Measurements from ENCODE around the gene SEMA3D. TPM values are rescaled to one million over a fixed set of nuclear protein-coding genes. Genes with fewer than 3 reads are reported as not detected.

The SEMA3D gene
- total RNA-seq, 1 donor from 2014 or later, result 9.1 TPM

- H3K36me3 Mint-ChIP-seq (ENCODE audit: low read depth, unreplicated experiment), result no peaks in the 10 kb centered on the region
- no peak overlapping the region for H3K4me3 Mint-ChIP-seq (ENCODE audit: unreplicated experiment)
- H3K4me1 ChIP-seq (ENCODE audit: insufficient read depth, low read length), result no peaks in the 10 kb centered on the region
- no peak for TF ChIP-seq EZH2 (IDR thresholded peaks at IDR 0.05; ENCODE audit: insufficient read depth, low read length)
- no peak for TF ChIP-seq CTCF (IDR thresholded peaks at IDR 0.05; ENCODE audit: insufficient read depth, low read depth, low read length)
- no peaks in the 10 kb centered on the region for H4K20me1 ChIP-seq (ENCODE audit: insufficient read depth, low read length)
- no peaks in the 10 kb centered on the region for H3K9me3 Mint-ChIP-seq (ENCODE audit: unreplicated experiment)
- H3K4me2 ChIP-seq (ENCODE audit: low read length), result no peak overlapping the region
- no peaks in the 10 kb centered on the region for H3K27me3 ChIP-seq (ENCODE audit: insufficient read depth, low read length)
- FAIRE-seq, result no peak
- no peak for DNase-seq (ENCODE audit: low read depth)
- no peak overlapping the region for H3K4me3 ChIP-seq (ENCODE audit: insufficient read depth, low read depth, low read length)
- no peaks in the 10 kb centered on the region for H3K9me3 ChIP-seq (ENCODE audit: insufficient read depth, low read depth, low read length)
- no peaks in the 10 kb centered on the region for H3K27me3 Mint-ChIP-seq (ENCODE audit: low read depth, unreplicated experiment)
- H3K79me2 ChIP-seq (ENCODE audit: insufficient read depth, low read length), result no peaks in the 10 kb centered on the region
- no peak overlapping the region for H2AFZ ChIP-seq (ENCODE audit: low read depth, low read length)
- H3K9ac ChIP-seq (ENCODE audit: low read length), result no peak overlapping the region
- no peaks in the 10 kb centered on the region for H3K36me3 ChIP-seq (ENCODE audit: insufficient read depth, low read length)
- no peaks in the 10 kb centered on the region for H3K4me1 Mint-ChIP-seq (ENCODE audit: low read depth, unreplicated experiment)
- no peak overlapping the region for H3K27ac Mint-ChIP-seq (ENCODE audit: unreplicated experiment)
- H3K27ac ChIP-seq (ENCODE audit: low read depth, low read length), result no peak overlapping the region
Observed at GRCh38 chr7:85011127-85011526, 175.7 kb downstream of the SEMA3D start.

- TF ChIP-seq CTCF (IDR thresholded peaks at IDR 0.05; ENCODE audit: insufficient read depth, low read depth, low read length) (no peak), EZH2 (IDR thresholded peaks at IDR 0.05; ENCODE audit: insufficient read depth, low read length) (no peak)
- DNase-seq (ENCODE audit: low read depth), result no peak
- H3K4me2 ChIP-seq (ENCODE audit: low read length), result no peak overlapping the region
- H3K9me3 ChIP-seq (ENCODE audit: insufficient read depth, low read depth, low read length), result no peaks in the 10 kb centered on the region
- Mint-ChIP-seq H3K4me3 (ENCODE audit: unreplicated experiment) (no peak overlapping the region), H3K36me3 (ENCODE audit: low read depth, unreplicated experiment) (no peaks in the 10 kb centered on the region), H3K27ac (ENCODE audit: unreplicated experiment) (no peak overlapping the region), H3K4me1 (ENCODE audit: low read depth, unreplicated experiment) (no peaks in the 10 kb centered on the region), H3K27me3 (ENCODE audit: low read depth, unreplicated experiment) (no peaks in the 10 kb centered on the region), H3K9me3 (ENCODE audit: unreplicated experiment) (no peaks in the 10 kb centered on the region)
- no peaks in the 10 kb centered on the region for H3K79me2 ChIP-seq (ENCODE audit: insufficient read depth, low read length)
- no peaks in the 10 kb centered on the region for H4K20me1 ChIP-seq (ENCODE audit: insufficient read depth, low read length)
- no peak overlapping the region for H3K9ac ChIP-seq (ENCODE audit: low read length)
- H2AFZ ChIP-seq (ENCODE audit: low read depth, low read length), result no peak overlapping the region
- H3K27ac ChIP-seq (ENCODE audit: low read depth, low read length), result no peak overlapping the region
- H3K36me3 ChIP-seq (ENCODE audit: insufficient read depth, low read length), result no peaks in the 10 kb centered on the region
- FAIRE-seq, result no peak
- no peaks in the 10 kb centered on the region for H3K27me3 ChIP-seq (ENCODE audit: insufficient read depth, low read length)
- no peak overlapping the region for H3K4me3 ChIP-seq (ENCODE audit: insufficient read depth, low read depth, low read length)
- no peaks in the 10 kb centered on the region for H3K4me1 ChIP-seq (ENCODE audit: insufficient read depth, low read length)
Observed at GRCh38 chr7:85010306-85010705, 176.6 kb downstream of the SEMA3D start.

GRCh38 chr7:85006754-85007153 is 180.1 kb downstream of the SEMA3D start:
- no peak for TF ChIP-seq CTCF (IDR thresholded peaks at IDR 0.05; ENCODE audit: insufficient read depth, low read depth, low read length)
- no peak for TF ChIP-seq EZH2 (IDR thresholded peaks at IDR 0.05; ENCODE audit: insufficient read depth, low read length)
- Mint-ChIP-seq H3K9me3 (ENCODE audit: unreplicated experiment) (no peaks in the 10 kb centered on the region), H3K4me1 (ENCODE audit: low read depth, unreplicated experiment) (peaks cover 3% of the 10 kb centered on the region), H3K27ac (ENCODE audit: unreplicated experiment) (no peak overlapping the region), H3K4me3 (ENCODE audit: unreplicated experiment) (no peak overlapping the region), H3K36me3 (ENCODE audit: low read depth, unreplicated experiment) (no peaks in the 10 kb centered on the region), H3K27me3 (ENCODE audit: low read depth, unreplicated experiment) (no peaks in the 10 kb centered on the region)
- Histone ChIP-seq H3K4me1 (ENCODE audit: insufficient read depth, low read length) (no peaks in the 10 kb centered on the region), H2AFZ (ENCODE audit: low read depth, low read length) (no peak overlapping the region), H3K9me3 (ENCODE audit: insufficient read depth, low read depth, low read length) (no peaks in the 10 kb centered on the region), H4K20me1 (ENCODE audit: insufficient read depth, low read length) (no peaks in the 10 kb centered on the region), H3K79me2 (ENCODE audit: insufficient read depth, low read length) (no peaks in the 10 kb centered on the region), H3K27me3 (ENCODE audit: insufficient read depth, low read length) (no peaks in the 10 kb centered on the region), H3K4me2 (ENCODE audit: low read length) (no peak overlapping the region), H3K27ac (ENCODE audit: low read depth, low read length) (no peak overlapping the region), H3K9ac (ENCODE audit: low read length) (no peak overlapping the region), H3K4me3 (ENCODE audit: insufficient read depth, low read depth, low read length) (no peak overlapping the region), H3K36me3 (ENCODE audit: insufficient read depth, low read length) (no peaks in the 10 kb centered on the region)
- no peak for FAIRE-seq
- no peak for DNase-seq (ENCODE audit: low read depth)
